ENCODE results near the gene TPMT.

The TPMT gene

DNA sequence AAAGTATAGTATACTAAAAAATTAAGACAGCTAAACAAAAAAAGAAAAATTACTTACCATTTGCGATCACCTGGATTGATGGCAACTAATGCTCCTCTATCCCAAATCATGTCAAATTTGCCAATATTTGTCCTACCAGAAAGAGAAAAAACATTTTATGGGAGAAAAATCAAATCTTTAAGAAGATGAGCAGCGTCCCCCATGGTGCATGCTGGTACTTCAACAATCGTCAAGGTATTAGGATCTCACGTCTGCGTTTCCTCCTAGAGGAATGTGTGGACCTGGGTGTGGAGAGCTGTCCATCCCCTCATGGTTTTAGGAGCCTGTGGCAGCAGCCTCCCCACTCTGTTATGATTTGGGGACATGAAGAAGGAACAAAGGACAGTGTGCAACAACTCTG, 16.0 kb downstream of the TPMT start:
- no peak for DNase-seq (ENCODE audit: low read depth)
- no peak overlapping the region for H3K4me3 ChIP-seq (replicated peaks; ENCODE audit: low read depth, low read length)
- TF ChIP-seq, protein P1, sequence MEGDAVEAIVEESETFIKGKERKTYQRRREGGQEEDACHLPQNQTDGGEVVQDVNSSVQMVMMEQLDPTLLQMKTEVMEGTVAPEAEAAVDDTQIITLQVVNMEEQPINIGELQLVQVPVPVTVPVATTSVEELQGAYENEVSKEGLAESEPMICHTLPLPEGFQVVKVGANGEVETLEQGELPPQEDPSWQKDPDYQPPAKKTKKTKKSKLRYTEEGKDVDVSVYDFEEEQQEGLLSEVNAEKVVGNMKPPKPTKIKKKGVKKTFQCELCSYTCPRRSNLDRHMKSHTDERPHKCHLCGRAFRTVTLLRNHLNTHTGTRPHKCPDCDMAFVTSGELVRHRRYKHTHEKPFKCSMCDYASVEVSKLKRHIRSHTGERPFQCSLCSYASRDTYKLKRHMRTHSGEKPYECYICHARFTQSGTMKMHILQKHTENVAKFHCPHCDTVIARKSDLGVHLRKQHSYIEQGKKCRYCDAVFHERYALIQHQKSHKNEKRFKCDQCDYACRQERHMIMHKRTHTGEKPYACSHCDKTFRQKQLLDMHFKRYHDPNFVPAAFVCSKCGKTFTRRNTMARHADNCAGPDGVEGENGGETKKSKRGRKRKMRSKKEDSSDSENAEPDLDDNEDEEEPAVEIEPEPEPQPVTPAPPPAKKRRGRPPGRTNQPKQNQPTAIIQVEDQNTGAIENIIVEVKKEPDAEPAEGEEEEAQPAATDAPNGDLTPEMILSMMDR (IDR thresholded peaks at IDR 0.05; ENCODE audit: low read length, missing control alignments) = no peak

DNA sequence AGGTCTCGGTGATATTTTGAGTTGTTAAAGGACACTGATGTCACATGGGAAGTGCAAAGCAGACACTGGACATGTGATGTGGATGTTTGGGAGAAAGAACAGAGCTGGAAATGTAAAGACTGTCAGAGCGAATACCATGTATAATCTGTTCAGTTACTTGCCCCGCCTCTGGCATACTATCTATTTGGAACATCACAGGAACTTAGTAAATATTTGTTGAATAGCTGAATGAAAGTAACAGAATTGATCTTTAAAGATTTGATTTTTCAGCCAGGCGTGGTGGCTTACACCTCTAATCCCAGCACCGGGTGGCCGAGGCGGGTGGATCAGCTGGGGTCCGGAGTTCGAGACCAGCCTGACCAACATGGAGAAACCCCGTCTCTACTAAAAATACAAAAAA, 18.6 kb downstream of the TPMT start:
- TF ChIP-seq, protein P1 (IDR thresholded peaks at IDR 0.05; ENCODE audit: low read length, missing control alignments) = no peak
- H3K4me3 ChIP-seq (replicated peaks; ENCODE audit: low read depth, low read length) = no peak overlapping the region
- DNase-seq (ENCODE audit: low read depth) = no peak

DNA sequence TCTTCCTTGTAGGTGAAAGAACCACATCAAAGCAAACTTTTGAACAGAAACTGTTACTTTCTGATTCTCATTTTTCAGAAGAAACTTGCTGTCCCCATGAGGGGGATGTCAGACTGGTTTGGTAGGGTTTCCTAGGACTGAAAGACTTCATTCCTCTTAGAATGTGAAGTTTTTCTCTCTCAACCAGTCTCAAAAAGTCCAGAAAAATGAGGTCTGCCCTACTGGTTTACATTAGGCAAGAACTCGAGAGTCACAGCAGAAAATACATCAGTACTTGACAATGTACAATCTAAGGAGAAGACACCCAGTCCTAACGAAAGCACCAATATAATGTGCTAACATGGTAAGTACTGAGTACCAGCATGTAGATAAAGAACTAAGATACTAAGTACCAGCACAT, 19.7 kb downstream of the TPMT start:
- TF ChIP-seq, protein P1 (IDR thresholded peaks at IDR 0.05; ENCODE audit: low read length, missing control alignments) = no peak
- DNase-seq (ENCODE audit: low read depth) = no peak
- no peak overlapping the region for H3K4me3 ChIP-seq (replicated peaks; ENCODE audit: low read depth, low read length)

DNA sequence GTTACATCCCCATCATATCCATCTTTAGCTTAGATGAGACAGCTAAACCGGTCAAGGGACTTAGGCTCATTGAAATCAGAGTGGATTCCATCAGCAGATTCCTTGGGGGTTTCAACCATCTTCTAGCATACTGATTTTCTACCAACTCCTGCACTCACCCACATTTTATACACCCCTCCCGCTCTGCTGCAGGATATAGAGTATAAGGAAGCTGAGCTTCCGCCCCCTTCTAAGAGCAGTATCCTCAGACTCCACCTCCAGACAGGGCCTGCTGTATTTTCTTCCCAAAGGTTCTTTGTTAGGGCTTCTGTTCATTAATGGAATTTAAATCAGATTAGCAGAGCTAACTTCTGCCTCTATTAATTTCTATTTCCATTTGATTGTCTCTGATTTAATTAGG, 22.5 kb downstream of the TPMT start:
- H3K4me3 ChIP-seq (replicated peaks; ENCODE audit: low read depth, low read length) = no peak overlapping the region
- TF ChIP-seq, protein P1 (IDR thresholded peaks at IDR 0.05; ENCODE audit: low read length, missing control alignments) = no peak
- no peak for DNase-seq (ENCODE audit: low read depth)

DNA sequence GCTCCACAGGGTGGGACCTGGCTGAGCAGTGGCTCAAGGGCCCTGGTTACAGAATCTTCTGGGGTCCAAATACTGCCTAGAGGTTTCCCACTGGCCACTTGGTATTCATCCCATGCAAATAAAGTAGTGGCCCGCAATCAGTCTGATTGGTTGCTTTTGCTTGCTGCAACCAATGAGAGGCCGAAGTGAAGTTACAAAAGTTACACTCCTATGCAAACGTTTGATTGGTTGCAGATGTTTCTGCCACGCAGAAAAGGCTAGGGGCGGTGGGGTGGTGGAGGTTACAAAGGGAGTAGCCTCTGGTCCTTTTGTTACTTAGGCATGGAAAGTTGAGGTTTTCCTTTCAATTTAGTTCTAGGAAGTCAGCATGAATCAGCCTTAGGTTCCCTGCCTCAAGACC, 28.8 kb downstream of the TPMT start:
- peak; percentile 14 for DNase-seq (ENCODE audit: low read depth)
- no peak overlapping the region for H3K4me3 ChIP-seq (replicated peaks; ENCODE audit: low read depth, low read length)
- TF ChIP-seq, protein P1 (IDR thresholded peaks at IDR 0.05; ENCODE audit: low read length, missing control alignments) = no peak

DNA sequence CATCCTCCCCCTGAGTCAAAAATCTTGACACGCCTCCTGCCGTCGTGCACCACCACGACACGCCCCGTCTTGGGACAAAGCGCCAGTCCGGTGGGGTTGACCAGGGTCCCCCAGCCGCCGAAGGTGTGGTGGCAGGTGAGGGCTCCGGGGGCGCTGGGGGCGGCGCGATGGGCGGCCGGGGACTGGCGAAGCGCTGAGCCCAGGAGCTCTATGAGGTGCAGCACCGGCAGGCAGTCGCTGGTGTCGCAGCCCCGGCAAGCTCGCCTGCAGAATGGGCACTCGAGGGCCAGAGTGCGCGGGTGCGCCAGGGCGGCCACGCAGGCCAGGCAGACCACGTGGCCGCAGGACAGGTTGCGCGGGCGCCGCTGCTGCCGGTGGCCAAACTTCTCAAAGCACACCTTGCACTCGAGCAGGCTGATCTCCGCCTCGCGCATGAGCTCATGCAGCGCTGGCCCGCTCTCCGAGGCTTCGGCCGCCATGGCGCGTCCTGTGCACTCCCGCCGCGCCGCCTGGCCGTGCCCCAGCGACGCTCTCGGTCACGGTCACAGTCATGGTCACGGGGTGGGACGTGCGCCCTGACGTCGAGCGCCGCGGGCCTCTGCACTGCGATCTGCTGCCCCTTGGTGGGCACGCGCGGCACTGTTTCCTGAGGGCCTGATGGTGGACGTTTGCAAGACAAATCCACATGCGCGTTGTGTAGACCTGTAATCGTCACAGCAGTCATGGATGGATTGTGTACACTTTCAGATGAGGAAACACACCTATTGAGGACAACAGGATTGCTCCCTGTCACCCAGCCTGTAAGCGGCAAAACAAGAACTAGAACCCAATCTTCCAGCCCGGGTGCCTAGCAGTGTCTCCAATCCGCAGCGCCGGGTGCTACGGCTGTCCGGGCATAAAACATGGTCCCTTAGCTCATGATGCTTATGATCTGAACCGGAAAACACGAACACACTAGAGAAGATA, 32.5 kb downstream of the TPMT start, which contains the start of gene NHLRC1:
TSS of gene NHLRC1 (minus strand) at position 550 of the 966 bp plus-strand sequence. CDS start at position 479, 71 bp downstream.
- TF ChIP-seq, protein P1 (IDR thresholded peaks at IDR 0.05; ENCODE audit: low read length, missing control alignments) = peak; percentile 76
- H3K4me3 ChIP-seq (replicated peaks; ENCODE audit: low read depth, low read length) = peak within 1 kb of the TSS; percentile 56
- DNase-seq (ENCODE audit: low read depth) = peak; percentile 91

Data from fibroblast of pulmonary artery (primary cell).